T-helper 1 cell (primary cell): Measurements from ENCODE around the gene CTRB1.
"Not testable (repeated sequence)": the region's sequence is repeated elsewhere in the genome, so short reads cannot be mapped to it uniquely, and the experiment has no call there.

Source experiments
- DNase-seq, 5 donors: peaks; one replicate each; pipeline ENCODE4 v3.0.0-alpha.2; 2012 to 2020

CTRB1 gene

DNA sequence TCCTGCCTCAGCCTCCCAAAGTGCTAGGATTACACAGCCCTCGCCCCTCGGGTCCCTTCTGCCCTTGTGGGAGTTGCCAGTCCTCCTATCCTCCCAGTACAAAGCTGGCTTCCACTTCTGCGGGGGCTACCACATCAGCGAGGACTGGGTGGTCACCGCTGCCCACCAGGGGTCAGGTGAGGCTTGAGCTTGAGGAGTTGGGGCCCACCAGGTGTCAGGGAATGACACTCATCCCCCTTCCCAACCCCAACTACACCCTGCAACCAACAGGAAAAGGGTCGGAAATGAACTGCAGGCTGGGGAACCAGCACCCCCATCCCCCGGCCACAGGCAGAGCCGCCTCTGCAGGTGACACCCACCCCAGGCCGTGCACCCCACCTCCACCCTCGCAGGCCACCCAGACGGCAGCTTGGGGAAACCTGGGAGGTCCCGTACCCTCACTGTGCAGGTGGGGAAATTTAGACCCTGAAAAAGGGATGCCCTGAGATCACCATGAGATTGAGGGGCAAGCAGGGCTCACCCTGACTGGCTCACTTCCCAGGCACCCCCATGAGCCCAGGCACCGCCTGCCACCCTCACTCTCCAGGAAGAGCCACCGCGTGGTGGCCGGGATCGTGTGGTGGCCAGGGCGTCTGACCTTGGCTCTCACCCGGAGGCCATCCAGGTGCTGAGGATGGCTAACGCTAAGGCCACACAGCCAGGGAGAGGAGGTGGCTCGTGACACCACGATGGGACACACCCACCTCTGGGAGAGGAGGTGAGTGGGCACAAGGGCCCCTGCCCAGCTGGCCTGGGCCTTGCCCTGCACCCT, 8.0 kb downstream of the CTRB1 start:
- no peak for DNase-seq

DNA sequence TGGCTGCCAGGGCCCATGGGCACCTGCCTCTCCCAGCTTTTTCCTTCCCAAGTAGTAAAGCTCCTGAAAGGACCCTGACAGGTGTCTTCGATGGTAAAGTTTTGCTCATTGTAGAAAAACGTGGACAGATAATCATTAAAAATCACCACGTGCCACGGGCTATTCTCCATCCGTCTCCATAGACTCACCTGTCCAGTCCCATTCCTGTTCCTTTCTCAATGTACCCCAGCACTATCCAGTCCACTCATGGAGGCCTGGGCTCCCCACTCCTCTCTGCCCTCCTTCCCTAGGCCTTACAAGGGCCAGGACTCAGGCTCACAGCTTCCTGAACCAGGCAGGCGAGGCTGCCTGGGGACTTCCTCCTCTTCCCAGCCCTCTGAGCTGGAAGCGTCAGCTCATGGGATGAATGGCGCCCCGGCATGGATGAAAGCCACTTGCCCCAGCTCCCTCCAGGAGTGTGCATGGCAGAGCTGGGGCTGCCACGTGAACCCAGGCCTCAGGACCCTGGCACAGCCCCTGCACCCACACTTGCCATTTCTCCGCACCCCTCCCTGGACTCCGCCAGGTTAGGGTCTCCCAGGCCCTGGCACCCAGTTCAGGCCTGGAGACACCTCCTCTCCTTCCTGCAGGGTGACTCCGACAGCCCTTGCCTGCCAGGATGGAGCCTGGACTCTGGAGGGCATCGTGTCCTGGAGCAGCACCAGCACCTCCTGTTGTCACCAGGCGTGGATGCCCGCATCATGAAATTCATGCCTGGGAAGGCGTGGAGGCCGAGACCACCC, 8.8 kb downstream of the CTRB1 start:
- DNase-seq: no peak

DNA sequence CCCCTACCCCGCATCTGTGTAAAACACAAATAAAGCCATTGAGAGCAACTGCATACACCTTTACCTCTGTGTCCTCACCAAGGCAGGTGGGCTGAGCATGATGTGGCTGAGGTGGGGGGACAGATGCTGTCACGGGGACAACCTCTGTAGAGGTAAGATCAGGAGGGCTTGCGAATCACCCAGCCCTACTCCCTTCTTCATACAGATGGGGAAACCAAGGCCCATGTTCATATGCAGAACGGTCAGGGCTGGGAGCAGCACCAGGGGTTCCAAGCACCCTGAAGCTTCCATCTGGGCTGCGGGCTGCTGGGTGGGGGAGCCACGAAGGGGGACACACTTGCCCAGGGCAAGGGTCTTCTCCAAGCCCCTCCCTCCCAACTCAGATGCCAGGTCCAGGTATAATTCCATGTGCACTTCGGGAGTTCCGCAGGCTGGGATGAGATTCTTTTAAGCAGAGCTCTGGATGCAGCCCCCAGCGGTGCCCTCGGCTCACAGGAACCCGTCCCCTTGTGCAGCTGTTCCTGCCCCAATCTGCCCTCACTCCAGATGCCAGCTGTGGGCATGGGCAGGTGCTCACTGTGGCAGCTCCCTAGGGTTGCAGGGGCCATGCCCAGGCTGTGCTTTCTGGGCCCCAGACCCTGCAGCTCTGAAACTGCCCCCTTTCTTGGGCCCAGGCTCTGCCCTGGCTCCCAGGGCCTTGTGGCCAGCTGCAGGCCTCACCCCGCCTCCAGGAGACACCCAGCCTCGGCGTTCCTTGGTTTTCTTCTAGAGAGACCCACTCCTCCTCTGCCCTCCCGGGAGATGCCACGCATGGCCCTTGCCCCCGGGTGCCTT, 9.6 kb downstream of the CTRB1 start:
- DNase-seq: no peak

DNA sequence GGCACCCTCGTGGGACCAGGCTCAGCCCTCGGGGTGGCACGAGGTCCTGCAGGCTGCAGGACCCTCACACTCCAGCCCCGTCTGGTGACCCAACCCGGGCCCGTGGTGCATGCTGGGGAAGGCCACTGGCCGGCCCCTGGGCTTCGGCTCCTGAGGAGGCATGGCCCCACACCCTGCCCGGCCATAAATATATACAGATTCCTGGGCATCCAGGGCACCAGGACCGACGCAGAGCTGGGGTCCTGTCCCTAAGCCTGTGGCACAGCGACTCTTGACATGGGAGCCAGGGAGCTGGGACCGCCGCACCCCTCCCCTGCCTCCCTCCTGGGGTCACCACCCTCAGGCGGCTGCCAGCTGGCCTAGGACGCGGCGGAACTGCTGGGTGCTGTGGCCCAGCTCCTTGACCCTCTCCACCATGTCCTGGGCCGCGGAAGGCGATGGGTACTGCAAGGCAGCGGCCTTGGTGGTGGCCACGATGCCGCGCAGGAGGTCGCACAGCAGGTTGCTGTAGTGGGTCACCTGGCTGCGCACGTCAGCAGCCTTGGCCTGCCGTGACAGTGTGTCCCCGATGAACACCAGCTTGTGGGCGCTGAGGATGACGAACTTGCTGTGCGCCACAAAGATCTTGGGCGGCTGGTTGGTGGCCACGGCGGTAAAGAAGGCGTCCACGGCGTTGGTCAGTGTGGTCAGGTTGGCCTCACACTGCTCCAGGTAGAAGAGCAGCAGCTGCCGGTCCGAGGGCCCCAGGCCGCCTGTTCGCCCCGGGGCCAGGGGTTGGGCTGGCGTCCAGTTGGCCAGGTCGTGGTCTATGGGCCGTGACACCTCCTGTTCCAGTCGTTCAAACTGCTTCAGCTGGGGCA, 10.6 kb downstream of the CTRB1 start:
- no peak for DNase-seq

DNA sequence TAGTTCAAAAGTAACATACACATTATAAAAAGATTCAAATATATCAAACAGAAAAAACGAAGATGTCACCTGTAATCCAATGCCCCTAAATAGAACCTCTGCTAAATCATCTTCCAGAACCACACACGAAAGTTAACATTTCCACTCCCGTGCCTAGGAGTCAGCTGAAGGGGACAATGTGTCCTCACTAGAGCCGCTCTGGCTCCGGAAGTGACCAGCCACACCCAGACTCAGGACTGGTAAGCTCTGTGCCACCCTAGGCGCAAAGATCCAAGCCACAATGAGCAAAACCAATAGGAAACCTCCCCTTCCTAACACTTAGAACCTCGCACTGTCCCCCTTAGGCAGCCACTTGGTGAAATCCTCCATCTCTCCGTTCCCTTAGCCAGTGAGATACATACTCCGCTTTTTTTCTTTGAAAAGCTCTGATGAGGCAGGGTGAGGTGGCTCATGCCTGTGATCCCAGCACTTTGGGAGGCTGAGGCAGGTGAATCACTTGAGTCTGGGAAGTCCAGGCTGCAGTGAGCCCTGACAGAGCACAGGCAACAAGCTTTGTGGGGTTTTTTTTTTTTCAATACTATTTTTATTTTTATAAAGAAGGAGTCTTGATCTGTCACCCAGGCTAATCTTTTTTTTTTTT, 11.8 kb downstream of the CTRB1 start:
- no peak for DNase-seq

DNA sequence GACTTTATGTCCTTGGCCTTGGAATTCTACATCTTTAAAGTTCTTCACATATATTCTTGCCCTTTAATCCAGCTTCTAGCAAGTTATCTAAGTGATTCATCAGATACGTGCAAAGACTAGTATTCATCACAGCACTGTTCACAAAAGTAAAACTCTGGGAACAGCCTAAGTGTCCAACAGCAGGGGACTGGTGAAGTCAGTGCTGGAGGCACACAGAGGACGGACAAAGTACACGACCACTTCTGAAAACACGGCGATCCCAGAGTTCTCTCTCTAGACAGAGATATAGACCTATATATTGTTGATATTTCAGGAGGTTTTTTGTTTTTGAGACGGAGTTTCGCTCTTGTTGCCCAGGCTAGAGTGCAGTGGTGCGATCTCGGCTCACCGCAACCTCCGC, 12.8 kb downstream of the CTRB1 start:
- DNase-seq: no peak

DNA sequence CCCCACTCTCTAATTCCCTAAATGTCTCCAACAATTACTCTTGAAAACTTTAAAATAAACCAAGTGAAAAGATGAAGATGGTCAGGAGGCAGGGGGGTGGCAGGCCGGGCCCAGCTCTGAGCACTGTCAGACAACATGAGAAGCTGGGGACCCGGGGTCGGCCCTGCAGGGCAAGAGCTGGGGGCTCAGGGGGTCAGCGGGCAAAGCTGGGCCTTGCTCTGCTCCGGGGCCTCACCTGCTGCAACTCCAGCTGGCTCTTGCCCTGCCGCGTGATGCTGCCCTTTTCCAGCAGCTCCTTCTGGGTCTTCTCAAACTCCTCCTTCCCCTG, 14.8 kb downstream of the CTRB1 start:
- no peak for DNase-seq

DNA sequence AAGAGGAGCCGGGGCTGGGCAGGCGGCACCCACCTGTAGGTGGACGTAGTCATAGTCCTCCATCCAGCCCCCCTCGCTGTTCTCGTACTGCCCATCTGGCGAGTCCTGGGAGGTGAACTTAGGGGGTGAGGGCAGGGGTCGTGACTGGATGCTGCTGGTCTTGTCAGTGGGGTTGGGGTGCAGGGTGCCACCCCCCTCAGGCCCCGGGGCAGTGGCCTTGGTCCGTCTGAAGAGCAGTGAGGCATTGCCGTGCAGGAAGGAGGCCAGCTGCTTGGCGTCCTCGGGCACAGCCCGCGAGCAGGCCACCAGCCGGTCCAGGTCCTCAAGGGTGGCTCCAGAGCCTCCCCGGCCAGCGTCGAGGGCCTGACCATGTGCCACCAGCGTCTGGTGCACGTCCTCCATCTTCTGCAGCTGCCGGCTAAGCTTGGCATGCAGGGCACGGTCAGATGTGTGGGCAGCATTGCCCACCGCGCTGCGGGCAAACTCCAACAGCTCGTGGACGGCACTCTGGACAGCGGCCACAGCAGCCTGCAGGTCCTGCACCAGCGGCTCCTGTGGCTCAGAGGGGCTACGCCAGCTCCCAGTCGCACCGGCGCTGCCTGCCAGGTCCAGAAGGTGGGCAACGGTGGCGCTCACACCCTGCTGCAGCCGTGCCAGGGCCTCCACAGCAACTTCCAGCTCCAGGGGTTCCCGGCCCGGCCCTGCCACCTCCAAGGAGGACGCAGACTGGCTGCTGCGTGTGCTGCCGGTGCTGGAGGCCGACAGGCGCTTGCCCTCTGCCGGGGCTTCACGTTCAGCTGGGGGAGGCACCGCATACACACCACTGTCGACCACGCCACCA, 16.3 kb downstream of the CTRB1 start:
- no peak for DNase-seq

DNA sequence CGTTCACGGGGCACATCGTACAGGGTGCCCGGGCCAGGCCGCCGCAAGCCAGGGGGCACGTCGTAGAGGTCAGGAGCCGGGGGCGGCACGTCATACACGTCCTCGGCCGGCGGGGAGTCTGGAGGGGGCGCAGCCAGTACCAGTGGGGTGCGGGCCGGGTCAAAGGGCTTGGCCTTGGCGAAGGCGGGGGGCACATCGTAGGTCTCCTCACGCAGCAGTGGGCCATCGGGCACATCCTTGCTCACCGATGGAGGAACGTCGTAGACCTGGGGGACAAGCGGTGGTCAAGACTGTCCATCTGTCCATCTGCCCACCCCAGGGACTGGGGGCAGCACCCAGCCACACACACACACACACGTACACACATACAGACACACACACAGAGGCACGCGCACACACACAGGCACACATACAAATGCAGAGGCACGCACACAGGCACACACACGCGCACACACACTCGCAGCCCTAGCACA, 17.0 kb downstream of the CTRB1 start:
- DNase-seq: no peak

DNA sequence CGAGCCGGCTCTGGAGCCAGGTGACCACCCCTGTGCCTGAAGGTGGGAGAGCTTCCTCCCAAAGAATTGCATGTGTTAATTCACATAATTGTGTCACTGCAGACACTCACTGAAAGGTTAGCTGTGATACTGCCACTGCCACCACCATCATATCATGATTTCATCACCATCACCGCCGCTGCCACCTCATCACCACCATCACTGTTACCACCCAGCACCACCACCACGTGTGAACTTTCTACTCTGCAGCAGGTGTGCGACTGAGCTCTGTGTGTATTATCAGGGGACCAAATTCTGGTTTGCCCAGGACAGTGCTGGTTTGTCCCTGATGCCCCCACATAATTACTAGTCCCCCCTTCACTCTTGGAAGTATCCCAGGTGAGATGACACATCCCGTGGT, 17.4 kb downstream of the CTRB1 start:
- no peak for DNase-seq

DNA sequence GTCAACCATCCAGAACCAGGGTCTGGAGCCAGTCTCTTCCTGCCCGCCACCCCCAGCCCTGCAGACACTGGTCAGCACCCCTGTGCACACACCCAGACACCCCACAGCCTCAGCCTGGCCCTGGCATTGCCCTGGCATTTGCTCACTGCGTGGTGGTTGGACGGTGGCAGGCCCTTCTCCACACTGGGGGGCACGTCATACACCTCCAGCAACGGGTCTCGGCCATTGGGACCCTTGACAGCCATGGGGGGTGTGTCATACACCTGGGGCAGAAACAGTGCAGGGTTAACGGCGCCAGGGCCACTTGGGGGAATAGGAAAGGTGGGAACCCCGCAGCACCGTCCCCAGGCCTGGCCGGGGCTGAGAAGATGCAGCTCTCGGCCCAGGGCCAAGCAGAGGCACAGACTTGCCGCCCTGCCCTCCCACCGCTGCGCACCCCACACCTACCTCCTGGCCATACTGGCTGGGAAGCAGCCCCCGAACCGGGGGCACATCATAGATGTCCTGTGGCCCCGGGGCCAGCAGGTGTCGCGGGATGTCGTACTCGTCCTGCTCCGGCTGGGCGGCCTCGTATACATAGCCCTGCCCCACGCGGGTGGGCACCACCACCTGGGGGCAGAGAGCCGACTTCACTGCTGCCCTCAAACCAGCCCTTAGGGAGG, 18.1 kb downstream of the CTRB1 start:
- no peak for DNase-seq

DNA sequence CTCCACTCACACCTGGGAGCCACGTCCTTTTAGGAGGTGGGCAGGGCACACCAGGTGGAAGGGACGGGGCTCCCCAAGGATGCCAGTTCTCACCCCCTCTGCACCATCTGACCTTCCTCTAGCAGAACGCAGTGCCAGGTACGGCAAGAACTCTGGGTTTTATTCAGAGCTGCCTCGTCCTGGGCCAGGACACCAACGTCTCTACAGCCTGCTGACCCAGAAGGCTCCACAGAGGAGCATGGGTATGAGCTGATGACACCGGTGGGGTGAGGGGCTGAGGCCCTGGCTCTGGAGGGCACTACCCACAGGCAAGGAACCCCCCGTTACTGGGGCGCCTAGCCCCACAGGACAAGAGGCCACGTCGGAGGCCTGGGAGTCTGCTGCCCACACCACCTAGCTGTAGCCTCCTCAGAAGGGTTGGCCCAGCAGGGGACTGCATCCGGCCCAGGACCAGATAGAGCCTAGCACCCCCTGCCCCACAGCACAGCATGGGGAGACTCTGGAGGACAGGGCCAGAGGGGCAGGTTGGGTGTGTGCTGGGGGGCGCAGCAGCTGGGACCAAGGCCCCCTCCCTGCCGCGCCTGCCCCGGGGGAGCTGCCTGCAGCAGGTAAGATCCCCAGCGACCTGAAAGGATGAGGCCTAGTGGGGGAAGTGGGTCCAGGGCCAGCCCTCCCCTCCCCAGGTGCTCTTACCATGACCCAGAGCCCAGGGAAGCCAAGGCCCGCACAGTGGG, 18.8 kb downstream of the CTRB1 start:
- no peak for DNase-seq

DNA sequence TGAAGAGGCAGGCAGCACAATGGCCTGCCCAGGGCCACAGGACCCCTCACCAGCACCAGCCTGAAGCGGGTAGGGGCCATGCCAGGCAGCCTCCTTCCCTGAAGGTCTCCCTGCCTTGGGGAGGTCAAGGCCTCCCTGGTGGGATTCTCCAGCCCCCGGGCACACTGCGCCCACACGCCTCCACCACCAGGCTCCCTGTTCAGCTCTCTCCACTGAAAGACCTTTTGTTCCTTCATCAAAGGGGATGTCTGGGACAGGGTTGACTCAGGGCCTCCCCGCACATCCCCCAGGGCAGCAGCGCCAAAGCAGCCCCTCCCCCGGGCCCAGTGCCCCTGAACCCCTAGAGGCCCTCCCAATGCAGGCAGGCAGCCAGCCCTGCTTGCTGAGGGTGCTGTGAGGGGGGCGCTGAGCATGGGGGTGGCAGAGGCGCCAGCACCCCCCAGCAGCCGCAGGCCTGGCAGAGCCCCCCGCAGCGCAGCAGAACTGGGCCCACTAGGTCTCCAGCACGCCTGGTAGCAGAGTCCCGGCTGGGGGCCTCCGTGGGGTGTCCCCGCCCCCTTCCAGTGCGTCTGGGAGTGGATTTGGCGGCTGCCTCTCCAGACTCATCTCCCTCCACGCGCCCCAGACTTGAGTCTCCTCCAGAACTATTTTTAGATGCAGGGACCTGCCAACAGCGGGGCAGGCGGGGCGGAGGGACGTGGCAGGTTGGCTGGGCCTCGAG, 19.5 kb downstream of the CTRB1 start:
- no peak for DNase-seq

DNA sequence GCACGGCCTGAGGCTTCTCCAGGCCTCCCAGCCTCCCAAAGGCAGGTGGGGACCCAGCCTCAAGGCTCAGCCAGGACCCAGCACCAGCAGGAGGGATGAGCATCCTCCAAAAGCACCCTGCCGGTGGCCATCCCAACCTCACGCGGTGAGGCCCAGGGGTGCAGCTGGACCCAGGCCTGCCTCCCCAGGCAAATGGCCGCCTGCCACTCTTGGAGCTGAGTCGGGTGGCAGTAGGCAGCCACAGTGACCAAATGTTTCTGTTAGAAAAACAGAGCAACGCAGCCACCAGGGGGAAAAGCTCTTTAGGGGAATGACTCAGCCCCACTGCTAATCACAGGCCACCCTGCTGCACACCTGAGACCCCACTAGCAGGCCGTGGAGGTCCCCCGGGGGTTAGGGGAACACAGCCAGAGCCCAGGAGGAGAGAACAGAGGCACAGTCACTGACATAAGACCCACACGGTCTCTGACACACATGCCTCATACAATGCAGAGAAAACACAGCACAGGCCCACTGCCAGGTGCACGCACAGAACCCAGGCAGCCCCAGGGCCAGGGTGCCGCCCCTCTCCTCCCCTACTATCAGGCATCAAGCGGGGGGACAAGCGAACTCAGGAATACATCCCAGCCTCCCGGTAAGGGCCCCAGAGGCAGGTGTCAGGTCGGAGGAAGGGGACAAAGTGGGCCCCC, 20.2 kb downstream of the CTRB1 start:
- no peak for DNase-seq

DNA sequence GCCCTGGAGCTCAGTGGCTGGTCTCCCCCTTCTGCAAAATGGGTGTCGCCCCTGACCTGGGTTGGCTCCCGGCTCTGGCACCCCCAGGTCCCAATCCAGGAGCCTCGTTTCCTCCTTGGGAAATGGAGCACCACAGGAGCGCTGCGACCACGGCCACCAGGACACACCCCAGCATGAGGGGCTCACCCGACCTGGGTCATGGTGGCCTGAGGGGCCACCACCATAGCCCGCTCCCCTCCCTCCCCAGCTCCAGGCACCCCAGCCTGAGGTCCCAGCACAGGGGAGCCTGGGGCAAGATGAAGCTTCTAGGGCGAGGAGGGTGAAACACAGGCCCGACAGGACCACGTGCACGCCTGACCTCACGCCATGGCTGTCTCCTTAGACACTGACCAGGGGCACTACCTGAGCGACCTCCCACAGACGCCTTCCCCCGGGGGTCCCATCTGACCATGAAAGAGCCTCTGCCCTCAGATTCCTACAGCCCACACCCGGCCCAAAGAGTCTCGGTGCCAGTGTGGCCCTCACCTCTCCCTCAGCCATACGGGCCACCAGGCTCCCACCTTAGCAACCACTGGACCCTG, 20.8 kb downstream of the CTRB1 start:
- no peak for DNase-seq

DNA sequence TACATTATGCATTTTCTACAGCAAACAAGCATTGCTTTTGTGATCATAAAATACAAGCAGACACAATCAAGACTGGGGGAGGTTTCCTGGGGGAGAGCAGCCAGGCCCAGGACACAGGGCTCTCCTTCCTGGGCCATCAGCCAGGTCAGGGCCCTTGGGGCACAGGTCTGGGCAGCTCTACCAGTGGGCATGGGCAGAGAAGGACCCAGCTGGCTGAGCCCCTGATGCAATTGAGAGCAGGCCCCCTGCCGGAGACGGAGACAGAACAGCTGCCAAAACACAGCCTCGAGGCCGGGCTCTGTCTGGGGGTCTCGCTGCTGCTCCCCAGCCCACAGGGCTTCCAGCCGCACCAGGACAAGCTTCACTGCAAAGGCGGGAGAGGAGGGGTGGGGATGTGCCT, 21.8 kb downstream of the CTRB1 start:
- not testable (repeated sequence) for DNase-seq

DNA sequence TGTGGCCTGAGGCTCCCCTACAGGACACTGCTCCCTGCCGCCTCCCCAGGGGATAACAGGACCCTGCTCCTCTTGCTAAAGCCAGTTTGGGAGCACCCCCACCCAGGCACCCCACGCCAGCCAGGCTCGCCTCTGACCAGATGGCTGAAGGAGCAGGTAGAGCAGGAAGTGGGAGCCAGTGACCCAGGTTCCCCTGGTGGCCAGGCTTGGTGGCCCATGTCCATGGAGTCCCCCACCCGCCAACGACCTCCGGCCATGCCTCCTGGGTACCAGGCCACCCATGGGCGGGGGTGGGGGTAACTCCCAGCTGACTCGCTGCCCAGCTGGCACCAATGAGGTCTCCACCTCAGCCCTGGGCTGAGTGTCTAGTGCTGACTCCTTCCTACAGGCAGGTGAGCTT, 22.6 kb downstream of the CTRB1 start:
- no peak for DNase-seq

DNA sequence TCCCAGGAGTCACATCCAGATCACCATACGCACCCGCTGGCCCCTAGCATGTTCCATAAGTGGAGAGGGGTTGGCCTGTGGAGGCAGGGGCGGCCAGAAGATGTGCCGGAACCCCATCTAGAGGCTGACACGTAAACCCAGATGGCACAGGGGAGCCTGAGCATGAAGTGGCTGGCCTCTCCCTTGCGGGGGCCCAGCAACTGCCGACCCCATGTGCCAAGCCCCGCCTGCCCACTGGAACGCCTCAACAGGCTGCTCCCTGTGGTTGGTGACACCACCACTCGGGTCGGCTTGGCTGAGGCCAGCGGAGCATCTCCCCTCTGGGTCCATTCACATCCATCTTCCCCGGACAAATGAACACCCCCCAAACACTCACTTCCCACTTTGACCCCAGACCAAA, 23.2 kb downstream of the CTRB1 start:
- DNase-seq: no peak
